HG03045 (cell line): ENCODE measurements around the gene OR52E1.

Experiments used
- ATAC-seq: cut with Tn5 transposase; IDR thresholded peaks from one replicate; pipeline ENCODE4 v1.9.1; 2021; ENCODE audit warnings: mild to moderate bottlenecking, moderate library complexity; ENCODE audit not compliant: unreplicated experiment

The OR52E1 gene

DNA sequence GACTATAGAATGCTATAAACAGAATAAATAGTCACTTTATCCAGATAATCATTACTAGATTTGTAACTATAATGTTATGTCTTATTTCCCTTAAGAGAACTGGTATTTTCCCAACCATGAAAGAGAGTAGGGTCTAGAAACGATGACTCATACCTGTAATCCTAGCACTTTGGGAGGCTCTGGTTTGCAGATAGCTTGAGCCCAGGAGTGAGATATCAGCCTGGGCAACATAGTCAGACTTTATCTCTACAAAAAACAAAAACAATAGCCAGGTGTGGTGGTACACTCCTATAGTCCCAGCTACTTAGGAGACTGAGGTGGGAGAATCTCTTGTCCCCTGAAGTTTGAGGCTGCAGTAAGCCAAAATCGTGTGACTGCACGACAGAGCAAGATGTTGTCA lies 37.9 kb downstream of the OR52E1 start:
- ATAC-seq = no peak

- no peak for ATAC-seq
Measured at GRCh38 chr11:5115339-5115738, 46.0 kb downstream of the OR52E1 start.

DNA sequence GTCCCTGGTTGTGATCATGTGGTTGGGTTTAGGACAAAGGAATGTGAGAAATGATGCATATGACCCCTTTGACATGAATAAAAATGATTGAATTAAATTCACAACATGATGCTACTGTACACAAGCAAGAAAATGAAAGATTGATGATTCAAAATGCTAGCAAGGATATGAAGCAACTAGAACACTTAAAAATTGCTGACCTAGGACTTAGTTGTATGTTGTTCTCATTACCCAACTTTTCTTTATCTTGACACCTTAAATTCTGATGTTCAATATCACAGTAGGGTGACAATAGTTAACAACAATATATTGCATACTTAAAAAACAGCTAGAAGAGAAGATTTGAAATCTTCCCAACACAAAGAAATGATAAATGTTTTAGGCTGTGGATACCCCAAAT lies 48.2 kb downstream of the OR52E1 start:
- no peak for ATAC-seq

GRCh38 chr11:5118893-5119292 lies 49.5 kb downstream of the OR52E1 start:
- ATAC-seq = no peak
